RPMI7951 (cell line): ENCODE data around the gene CDH23. TPM values are rescaled to one million over a fixed set of nuclear protein-coding genes. Genes with fewer than 3 reads are reported as not detected.

Experiments
- DNase-seq: peaks from one replicate; pipeline ENCODE4 v3.0.0-alpha.2; 2012; ENCODE audit warnings: low read depth
- total RNA-seq: library from RNA; depleted of rRNA; stranded (reverse); fragments of >200 nt; shearing (Covaris generic); gene quantifications from 2 replicates; pipeline ENCODE4 v1.2.3, GENCODE V29; 2014

CDH23 gene
- total RNA-seq, 1 experiment from 2014 or later: not detected

- no peak for DNase-seq
These were observed 242.4 kb downstream of the CDH23 start for GRCh38 chr10:71638822-71639719.

GRCh38 chr10:71640607-71641006, 243.9 kb downstream of the CDH23 start:
- no peak for DNase-seq

GRCh38 chr10:71641449-71641848, 244.7 kb downstream of the CDH23 start:
- DNase-seq: no peak

GRCh38 chr10:71641986-71642385, 245.3 kb downstream of the CDH23 start:
- DNase-seq: no peak

GRCh38 chr10:71643904-71644303, 247.2 kb downstream of the CDH23 start:
- DNase-seq: no peak

DNA sequence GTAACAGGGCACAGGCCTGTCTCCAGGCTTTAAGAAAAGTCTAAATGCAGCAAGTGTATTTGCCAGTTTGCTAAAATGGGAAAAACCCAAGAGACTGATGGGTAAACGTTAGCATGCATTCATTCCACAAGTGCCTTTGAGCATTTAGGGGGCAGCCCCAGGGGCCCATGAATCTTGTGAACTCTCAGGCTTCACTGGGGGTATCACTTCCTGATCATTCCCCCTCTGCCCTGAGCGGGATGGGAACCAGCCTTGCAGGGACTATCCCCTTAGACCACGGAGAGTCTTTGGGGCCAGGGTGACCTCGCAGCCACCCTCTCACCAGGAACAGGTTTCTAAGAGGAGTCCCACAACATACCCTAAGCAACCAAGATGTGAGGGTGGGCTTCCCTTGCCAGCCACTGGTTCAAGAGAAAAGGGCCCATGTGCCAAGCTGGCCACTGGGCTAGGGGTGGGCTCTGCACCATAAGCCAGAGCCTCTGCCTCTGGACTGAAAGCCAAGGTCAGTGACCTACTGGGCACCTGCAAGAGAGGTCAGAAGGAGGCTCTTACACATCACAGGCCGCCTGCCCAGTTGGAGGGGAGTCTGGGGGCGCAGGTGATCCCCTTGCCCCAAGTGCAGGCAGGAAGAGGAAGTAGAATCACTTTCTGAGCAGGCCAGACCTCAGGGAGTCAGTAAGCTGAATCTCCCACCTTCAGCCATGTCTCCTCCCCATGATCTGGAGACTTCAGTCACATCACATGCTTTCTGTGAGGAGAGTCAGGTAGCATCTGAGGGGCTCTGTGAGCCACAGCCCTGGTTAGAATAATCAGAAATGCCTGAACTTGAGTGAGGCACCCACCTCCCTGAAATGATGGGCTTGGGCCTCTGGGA, 247.8 kb downstream of the CDH23 start:
- DNase-seq: no peak

DNA sequence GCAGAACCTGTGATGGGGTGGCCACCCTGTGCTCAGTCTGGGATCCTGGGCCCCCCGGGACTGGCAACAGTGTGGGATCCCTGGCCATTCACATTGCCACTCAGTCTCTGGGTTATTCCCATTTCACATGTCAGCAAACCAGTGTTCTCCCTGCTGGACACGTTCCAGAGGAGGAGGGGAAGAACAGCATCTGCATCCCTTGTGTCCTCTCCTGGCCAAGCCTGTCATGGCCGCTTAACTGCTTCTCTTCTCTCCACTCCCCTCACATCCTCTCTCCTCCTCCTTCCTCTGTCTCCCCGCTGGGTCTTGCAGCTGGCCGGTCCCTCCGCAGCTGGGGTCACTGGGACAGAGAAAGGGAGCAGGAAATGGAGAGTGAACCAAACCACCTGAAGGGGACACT, 248.5 kb downstream of the CDH23 start:
- no peak for DNase-seq

- no peak for DNase-seq
These were observed 249.3 kb downstream of the CDH23 start for GRCh38 chr10:71646037-71646436.

DNA sequence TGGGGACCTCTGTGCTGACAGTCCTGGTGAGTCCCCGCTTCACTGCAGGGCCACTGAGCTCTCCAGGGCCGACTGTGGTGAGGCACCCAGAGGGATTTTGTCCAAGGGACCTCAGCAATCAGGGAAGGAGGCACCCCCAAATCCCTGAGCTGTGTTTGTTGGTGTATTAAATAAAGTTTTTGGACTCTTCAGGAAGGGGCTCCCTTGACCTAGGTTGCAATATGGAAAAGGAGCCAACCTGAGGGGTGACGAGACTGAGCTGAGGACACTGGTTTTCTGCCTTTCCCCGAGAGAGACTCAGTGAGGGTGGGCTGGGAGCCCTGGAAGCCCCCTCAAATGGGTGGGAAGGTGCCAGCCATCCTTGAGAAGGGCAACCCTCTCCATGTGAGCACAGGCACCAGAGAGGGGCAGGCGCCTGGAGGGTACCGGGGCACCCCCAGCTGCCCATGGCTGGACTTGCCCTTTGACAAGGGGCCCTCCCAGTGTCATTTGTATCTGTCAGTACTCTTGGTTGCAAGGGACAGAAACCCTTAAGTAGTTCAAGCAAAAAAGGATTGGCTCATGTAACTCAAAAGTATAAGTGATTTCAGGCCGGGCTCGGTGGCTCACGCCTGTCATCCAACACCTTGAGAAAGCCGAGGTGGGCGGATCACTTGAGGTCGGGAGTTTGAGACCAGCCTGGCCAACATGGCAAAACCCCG, 250.0 kb downstream of the CDH23 start:
- DNase-seq: no peak

DNA sequence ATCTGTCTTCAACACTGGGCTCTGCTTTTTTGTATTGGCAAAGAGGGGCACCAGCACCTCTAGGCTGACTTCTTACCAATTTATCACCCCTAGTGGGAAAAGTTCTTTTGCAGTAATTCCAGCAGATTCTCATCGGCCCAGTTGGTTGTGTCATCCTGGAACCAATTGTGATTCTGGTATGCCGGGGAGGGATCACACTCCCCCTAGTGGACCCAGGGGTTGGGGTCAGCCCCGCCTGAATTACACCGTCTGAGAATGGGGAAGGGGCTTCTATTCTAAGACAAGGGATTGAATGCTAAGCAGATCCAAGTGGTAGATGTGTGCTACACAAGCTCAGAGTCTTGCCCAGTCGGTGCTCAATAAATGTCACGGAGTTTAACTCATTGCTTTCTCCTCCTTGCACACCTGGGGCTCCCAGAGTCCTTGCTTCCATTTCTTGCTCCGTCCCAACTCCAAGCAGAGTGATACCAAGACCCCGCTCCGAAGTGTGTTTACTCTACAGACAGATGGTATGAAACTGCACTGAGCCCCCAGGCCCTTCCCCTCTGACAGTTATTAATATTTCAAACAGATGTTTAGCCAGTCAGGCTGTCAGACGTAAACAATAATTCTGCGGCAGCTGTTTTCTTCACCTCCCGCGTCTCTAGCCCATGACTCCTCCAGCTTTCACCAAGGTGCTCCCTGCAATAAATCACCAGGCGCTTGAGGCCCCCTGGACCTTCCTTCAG, 251.0 kb downstream of the CDH23 start:
- no peak for DNase-seq

DNA sequence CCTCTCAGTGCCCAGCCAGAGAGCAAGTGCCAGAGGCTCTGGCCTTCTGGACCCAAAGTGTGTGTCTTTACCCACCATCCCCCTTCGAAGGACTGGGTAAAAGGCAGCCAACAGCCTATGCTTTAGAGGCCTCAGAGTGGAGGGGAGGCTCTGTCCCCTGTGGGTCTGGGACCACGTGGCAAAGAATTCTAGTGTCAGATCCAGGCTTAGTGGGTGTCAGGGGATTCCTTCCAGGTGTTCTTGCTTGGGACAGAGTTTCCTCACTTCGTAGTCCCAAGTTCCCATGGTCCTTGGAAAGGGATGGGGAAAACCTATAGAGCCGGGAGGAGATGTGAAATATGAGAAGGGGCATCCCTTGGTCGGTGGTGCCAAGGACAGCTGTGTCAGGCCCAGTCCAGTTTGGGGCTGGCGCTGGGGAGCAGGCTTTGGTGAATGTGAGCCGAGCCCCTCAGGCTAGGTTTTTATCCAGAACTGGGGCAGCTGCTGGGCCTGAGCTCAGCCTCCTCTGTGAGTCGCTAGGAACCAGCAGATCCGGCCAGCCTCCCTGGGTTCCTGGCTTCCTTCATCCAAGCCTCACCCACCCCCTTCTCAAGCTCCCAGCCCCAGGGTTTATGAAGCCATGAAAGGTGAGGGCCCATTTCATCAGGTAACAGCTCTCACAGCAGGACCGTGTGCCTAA, 251.7 kb downstream of the CDH23 start:
- DNase-seq: no peak

DNA sequence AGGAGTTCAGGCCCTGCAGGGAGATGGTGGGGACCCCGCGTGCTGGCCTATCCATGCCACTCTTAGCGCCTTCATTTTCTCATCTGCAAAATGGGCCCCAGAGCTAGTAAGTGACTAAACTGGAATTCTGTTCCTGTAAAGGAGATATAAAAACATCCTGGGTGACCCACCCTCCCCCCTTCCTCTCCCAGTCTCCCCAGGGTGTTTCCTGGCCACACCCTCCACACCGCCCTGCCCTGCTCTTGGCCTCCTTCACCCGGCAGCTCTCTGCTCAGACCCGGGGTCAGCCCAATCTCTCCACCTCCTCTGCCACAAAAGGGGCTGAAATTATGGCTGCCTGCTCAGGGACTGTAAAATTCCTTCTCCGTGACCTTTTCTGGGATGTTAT, 252.2 kb downstream of the CDH23 start:
- DNase-seq: no peak

- no peak for DNase-seq
These were observed 252.9 kb downstream of the CDH23 start for GRCh38 chr10:71649631-71650030.

GRCh38 chr10:71650397-71650796, 253.7 kb downstream of the CDH23 start:
- no peak for DNase-seq

DNA sequence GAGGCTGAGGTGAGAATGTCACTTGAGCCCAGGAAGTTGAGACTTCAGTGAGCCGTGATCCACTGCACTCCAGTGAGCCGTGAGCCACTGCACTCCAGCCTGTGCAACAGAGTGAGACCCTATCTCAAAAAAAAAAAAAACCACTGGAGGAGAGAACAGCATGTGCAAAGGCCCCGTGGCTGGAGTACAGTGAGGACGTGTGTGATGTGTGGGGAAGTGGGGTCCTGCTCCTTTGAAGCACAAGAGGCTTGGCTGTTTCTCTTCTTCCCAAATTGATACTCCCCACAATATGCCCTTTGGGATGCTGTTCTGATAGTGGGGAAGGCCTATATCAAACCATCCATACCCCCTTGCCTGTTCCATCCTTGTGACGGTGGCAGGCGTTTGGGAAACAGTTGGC, 254.7 kb downstream of the CDH23 start:
- no peak for DNase-seq

GRCh38 chr10:71651928-71652327, 255.2 kb downstream of the CDH23 start:
- no peak for DNase-seq

DNA sequence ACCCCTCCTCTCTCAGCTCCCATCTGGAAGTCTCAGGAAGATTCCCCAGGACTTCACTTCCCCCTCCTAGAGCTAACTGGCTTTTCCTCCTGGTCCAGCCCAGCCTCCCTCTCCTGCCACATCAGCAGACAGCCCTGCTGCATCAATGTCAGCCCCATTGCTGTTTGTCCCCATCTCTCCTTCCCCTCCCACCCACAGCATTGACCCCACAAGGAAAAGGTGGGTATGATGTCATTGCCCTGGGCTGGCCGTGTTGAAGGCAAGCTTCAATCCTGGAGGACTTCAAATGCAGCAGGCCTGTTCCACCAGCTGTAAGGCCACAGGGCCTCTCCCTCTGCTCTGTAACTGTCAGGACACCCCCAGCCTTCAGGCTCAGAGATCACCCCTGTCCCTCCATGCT, 256.3 kb downstream of the CDH23 start:
- DNase-seq: no peak

DNA sequence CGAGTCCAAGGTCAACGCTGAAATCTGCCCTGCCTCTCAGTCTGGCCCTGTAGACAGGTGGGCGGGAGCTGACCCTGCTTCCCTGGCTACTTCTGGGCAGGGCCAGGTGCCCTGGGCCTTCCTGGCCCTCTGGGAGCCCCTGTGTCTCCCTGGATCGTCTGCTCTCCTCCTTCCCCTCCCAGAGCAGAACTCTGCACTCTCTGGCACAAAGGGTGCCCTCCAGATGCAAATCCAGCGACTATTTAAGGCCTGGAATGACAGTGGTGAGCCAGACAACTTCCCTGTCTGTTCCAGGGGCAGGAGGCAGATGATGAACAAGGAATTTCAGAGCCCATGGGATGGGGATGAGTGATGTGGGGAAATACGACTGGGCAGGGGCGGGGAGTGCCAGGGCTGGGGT, 259.5 kb downstream of the CDH23 start:
- no peak for DNase-seq

GRCh38 chr10:71657604-71658466, 261.1 kb downstream of the CDH23 start:
- DNase-seq: no peak

GRCh38 chr10:71658467-71658745, 261.7 kb downstream of the CDH23 start:
- no peak for DNase-seq
